Mesenchymal stem cell (in vitro differentiated cells and primary cell): ENCODE results near the gene NPAS3.

Experiments used
- DNase-seq: peaks from one replicate; pipeline ENCODE4 v3.0.0-alpha.2; 2013
- H2AFZ ChIP-seq: one replicate; pipeline ENCODE4 v1.6.1; 2013; ENCODE audit warnings: low read depth, mild to moderate bottlenecking, control low read depth, inconsistent platforms, low read length, moderate library complexity
- H2AK5ac ChIP-seq: 2 replicates; pipeline ENCODE4 v1.6.1; 2013; ENCODE audit warnings: low read length, moderate library complexity, mild to moderate bottlenecking, inconsistent platforms; ENCODE audit not compliant: severe bottlenecking
- H2BK120ac ChIP-seq: one replicate; pipeline ENCODE4 v1.6.1; 2013; ENCODE audit warnings: low read depth, mild to moderate bottlenecking, inconsistent platforms, low read length, moderate library complexity
- H2BK12ac ChIP-seq, 2 experiments: one replicate each; pipeline ENCODE4 v1.6.1; 2013; ENCODE audit warnings: inconsistent platforms in 2 of 2, low read length in 2 of 2, mild to moderate bottlenecking in 2 of 2, moderate library complexity in 2 of 2, control low read depth in 1 of 2
- H2BK15ac ChIP-seq: one replicate; pipeline ENCODE4 v1.6.1; 2013; ENCODE audit warnings: mild to moderate bottlenecking, low read depth, inconsistent platforms; ENCODE audit not compliant: poor library complexity, severe bottlenecking
- H2BK5ac ChIP-seq: 2 replicates; pipeline ENCODE4 v1.6.1; 2013; ENCODE audit warnings: low read depth, mild to moderate bottlenecking, low read length, control low read depth, inconsistent platforms; ENCODE audit not compliant: poor library complexity, severe bottlenecking
- H3K14ac ChIP-seq, 2 experiments: one replicate each; pipeline ENCODE4 v1.6.1; 2013; ENCODE audit warnings: inconsistent platforms in 2 of 2, low read length in 2 of 2, control low read depth in 1 of 2, mild to moderate bottlenecking in 1 of 2, moderate library complexity in 1 of 2
- H3K18ac ChIP-seq, 2 experiments: one replicate each; pipeline ENCODE4 v1.6.1; 2013; ENCODE audit warnings: inconsistent platforms in 2 of 2, low read length in 2 of 2, control low read depth in 1 of 2, low read depth in 1 of 2, mild to moderate bottlenecking in 1 of 2
- H3K23ac ChIP-seq, 2 experiments: one replicate each; pipeline ENCODE4 v1.6.1; 2013; ENCODE audit warnings: inconsistent platforms in 2 of 2, low read length in 2 of 2, mild to moderate bottlenecking in 2 of 2, moderate library complexity in 2 of 2, control low read depth in 1 of 2
- H3K27ac ChIP-seq: 2 replicates; pipeline ENCODE4 v1.5.1; 2013; ENCODE audit warnings: mild to moderate bottlenecking, moderate library complexity, low read length, control low read depth, inconsistent platforms; ENCODE audit not compliant: poor library complexity, severe bottlenecking
- H3K27me3 ChIP-seq, 2 experiments: 2 replicates each; pipeline versions ENCODE4 v1.6.1 to v1.7.0; 2013; ENCODE audit warnings: low read length in 2 of 2, mild to moderate bottlenecking in 2 of 2, moderate library complexity in 2 of 2, control low read depth in 1 of 2, inconsistent platforms in 1 of 2; ENCODE audit not compliant: control insufficient read depth in 1 of 2, insufficient read depth in 1 of 2
- H3K36me3 ChIP-seq, 2 experiments: 2 replicates each; pipeline versions ENCODE4 v1.6.1 to v1.7.0; 2013; ENCODE audit warnings: low read length in 2 of 2, control low read depth in 1 of 2, inconsistent platforms in 1 of 2, low read depth in 1 of 2, mild to moderate bottlenecking in 1 of 2; ENCODE audit not compliant: insufficient read depth in 2 of 2, control insufficient read depth in 1 of 2
- H3K4ac ChIP-seq, 2 experiments: one replicate each; pipeline ENCODE4 v1.6.1; 2013; ENCODE audit warnings: inconsistent platforms in 2 of 2, low read length in 2 of 2, mild to moderate bottlenecking in 2 of 2, moderate library complexity in 2 of 2, control low read depth in 1 of 2, low read depth in 1 of 2
- H3K4me1 ChIP-seq: 2 replicates; pipeline ENCODE4 v1.6.1; 2013; ENCODE audit warnings: low read depth, low read length, control low read depth; ENCODE audit not compliant: control insufficient read depth, insufficient read depth
- H3K4me2 ChIP-seq: 2 replicates; pipeline ENCODE4 v1.6.1; 2013; ENCODE audit warnings: low read length, mild to moderate bottlenecking, inconsistent platforms; ENCODE audit not compliant: poor library complexity, severe bottlenecking
- H3K4me3 ChIP-seq, 2 experiments: 2 replicates each; pipeline versions ENCODE4 v1.5.1 to v1.7.0; 2013; ENCODE audit warnings: low read length in 2 of 2, mild to moderate bottlenecking in 2 of 2, control low read depth in 1 of 2, low read depth in 1 of 2; ENCODE audit not compliant: insufficient read depth in 1 of 2
- H3K79me1 ChIP-seq: replicated peaks from 2 replicates; pipeline ENCODE4 v1.6.1; 2013; ENCODE audit warnings: mild to moderate bottlenecking, control low read depth, low read length, inconsistent platforms; ENCODE audit not compliant: poor library complexity, severe bottlenecking
- H3K9ac ChIP-seq: 2 replicates; pipeline ENCODE4 v1.7.0; 2013; ENCODE audit warnings: mild to moderate bottlenecking, low read length, moderate library complexity
- H3K9me3 ChIP-seq: 2 replicates; pipeline ENCODE4 v1.7.0; 2013; ENCODE audit warnings: mild to moderate bottlenecking, low read length; ENCODE audit not compliant: control insufficient read depth
- H4K8ac ChIP-seq: one replicate; pipeline ENCODE4 v1.6.1; 2013; ENCODE audit warnings: inconsistent platforms, mild to moderate bottlenecking, low read length, moderate library complexity
- H4K91ac ChIP-seq: one replicate; pipeline ENCODE4 v1.6.1; 2013; ENCODE audit warnings: mild to moderate bottlenecking, low read length, inconsistent platforms
- WGBS: methylation state at CpG from one replicate; pipeline ENCODE4 v1.1.7; 2013; ENCODE audit warnings: mixed read lengths; 5-methylcytosine and 5-hydroxymethylcytosine counted together

Gene NPAS3

DNA sequence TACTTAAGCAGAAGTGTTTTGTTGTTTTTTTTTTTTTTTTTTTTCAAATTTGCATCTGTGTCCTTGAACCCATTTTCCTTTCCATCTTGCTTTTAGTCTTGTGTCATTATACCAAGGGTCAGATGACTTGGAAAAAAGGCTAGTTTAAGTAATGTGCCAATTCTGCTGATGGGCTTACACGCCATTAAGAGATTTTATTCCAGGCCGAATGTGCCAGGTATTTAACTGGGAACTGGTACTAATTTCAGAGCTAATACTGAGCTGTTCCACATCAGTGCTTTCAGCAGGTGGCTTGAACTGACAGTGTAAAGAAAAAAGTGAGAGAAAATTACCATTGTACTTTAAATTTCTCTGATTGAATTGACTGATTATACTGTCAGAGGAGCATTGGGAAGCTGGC, 224.9 kb downstream of the NPAS3 start:
- Histone ChIP-seq H2BK12ac (no peak overlapping the region), H3K27me3 (no peaks in the 10 kb centered on the region), H2BK5ac (no peak overlapping the region), H3K4ac (no peak overlapping the region), H3K4me1 (no peaks in the 10 kb centered on the region), H3K79me1 (no peaks in the 10 kb centered on the region), H3K27ac (no peak overlapping the region), H2BK15ac (no peak overlapping the region), H3K23ac (no peak overlapping the region), H3K4me2 (no peak overlapping the region), H2AFZ (no peak overlapping the region), H2BK120ac (no peak overlapping the region), H3K14ac (no peak overlapping the region), H3K9ac (no peak overlapping the region), H3K18ac (no peak overlapping the region), H4K91ac (no peak overlapping the region), H3K36me3 (no peaks in the 10 kb centered on the region), H3K9me3 (no peaks in the 10 kb centered on the region), H4K8ac (no peak overlapping the region), H3K4me3 (no peak overlapping the region), H2AK5ac (no peak overlapping the region)
- WGBS, result 99% methylated on average over 2 of the region's 2 CpGs
- no peak for DNase-seq

GRCh38 chr14:33165144-33165925, 226.7 kb downstream of the NPAS3 start:
- Histone ChIP-seq H2AFZ (no peak overlapping the region), H3K23ac (no peak overlapping the region), H2BK120ac (no peak overlapping the region), H3K79me1 (no peaks in the 10 kb centered on the region), H3K4ac (no peak overlapping the region), H3K27ac (no peak overlapping the region), H2BK5ac (no peak overlapping the region), H3K9me3 (no peaks in the 10 kb centered on the region), H3K27me3 (no peaks in the 10 kb centered on the region), H3K14ac (no peak overlapping the region), H4K8ac (no peak overlapping the region), H3K4me3 (no peak overlapping the region), H3K4me1 (no peaks in the 10 kb centered on the region), H3K9ac (no peak overlapping the region), H3K36me3 (no peaks in the 10 kb centered on the region), H3K4me2 (no peak overlapping the region), H2AK5ac (no peak overlapping the region), H4K91ac (no peak overlapping the region), H2BK15ac (no peak overlapping the region), H3K18ac (no peak overlapping the region), H2BK12ac (no peak overlapping the region)
- 67% methylated on average over 8 of the region's 8 CpGs for WGBS
- DNase-seq, result peak; percentile 59

- no peak overlapping the region for H4K91ac ChIP-seq
These were observed 227.2 kb downstream of the NPAS3 start for GRCh38 chr14:33165926-33166289.

GRCh38 chr14:33175951-33176350, 237.3 kb downstream of the NPAS3 start:
- H3K23ac ChIP-seq, result no peak overlapping the region
- H3K18ac ChIP-seq, result no peak overlapping the region
- no peak overlapping the region for H2AK5ac ChIP-seq
- no peaks in the 10 kb centered on the region for H3K36me3 ChIP-seq
- no peak overlapping the region for H2AFZ ChIP-seq
- no peak overlapping the region for H3K14ac ChIP-seq
- no peaks in the 10 kb centered on the region for H3K4me1 ChIP-seq
- H2BK120ac ChIP-seq, result no peak overlapping the region
- H3K9me3 ChIP-seq, result no peaks in the 10 kb centered on the region
- no peak overlapping the region for H2BK15ac ChIP-seq
- no peak for DNase-seq
- no peak overlapping the region for H3K4ac ChIP-seq
- no peak overlapping the region for H4K8ac ChIP-seq
- no peak overlapping the region for H3K4me2 ChIP-seq
- H3K9ac ChIP-seq, result no peak overlapping the region
- H2BK5ac ChIP-seq, result no peak overlapping the region
- no peaks in the 10 kb centered on the region for H3K79me1 ChIP-seq
- H4K91ac ChIP-seq, result no peak overlapping the region
- H2BK12ac ChIP-seq, result no peak overlapping the region
- no peaks in the 10 kb centered on the region for H3K27me3 ChIP-seq
- H3K27ac ChIP-seq, result no peak overlapping the region
- H3K4me3 ChIP-seq, result no peak overlapping the region

More at GRCh38 chr14:33165926-33166289, 227.2 kb downstream of the NPAS3 start:
- no peak overlapping the region for H2BK15ac ChIP-seq
- no peak overlapping the region for H3K9ac ChIP-seq
- no peaks in the 10 kb centered on the region for H3K36me3 ChIP-seq
- no peak overlapping the region for H2BK120ac ChIP-seq
- H3K23ac ChIP-seq, result no peak overlapping the region
- peak overlapping the region in 1 of 2 experiments; percentile 78 for H2BK12ac ChIP-seq
- no peak overlapping the region for H3K4ac ChIP-seq
- no peak overlapping the region for H3K18ac ChIP-seq
- no peak overlapping the region for H2AFZ ChIP-seq
- H2AK5ac ChIP-seq, result no peak overlapping the region
- no peak overlapping the region for H3K14ac ChIP-seq
- H3K27me3 ChIP-seq, result no peaks in the 10 kb centered on the region
- no peaks in the 10 kb centered on the region for H3K9me3 ChIP-seq
- no peaks in the 10 kb centered on the region for H3K79me1 ChIP-seq
- H3K4me2 ChIP-seq, result no peak overlapping the region
- no peak overlapping the region for H3K4me3 ChIP-seq
- DNase-seq, result no peak
- H2BK5ac ChIP-seq, result no peak overlapping the region
- no peaks in the 10 kb centered on the region for H3K4me1 ChIP-seq
- H3K27ac ChIP-seq, result no peak overlapping the region
- 82% methylated on average over 5 of the region's 5 CpGs for WGBS
- no peak overlapping the region for H4K8ac ChIP-seq
